Peyer's patch (tissue), 4 donors: ENCODE results near the gene EEF1AKMT3.

Experiments used
- CTCF ChIP-seq, 6 experiments: fragments of 450-650 bp in 4 of 6; fragments of 200-600 bp in 2 of 6; sonication (generic) in 1 of 6; IDR thresholded peaks; one replicate each; pipeline ENCODE4 v1.5.1; 2017 to 2019; ENCODE audit warnings: antibody characterized with exemption in 6 of 6, mild to moderate bottlenecking in 3 of 6, moderate library complexity in 1 of 6
- POLR2A ChIP-seq, 2 donors: fragments of 450-650 bp; IDR thresholded peaks; one replicate each; pipeline ENCODE4 v1.5.1; 2017; ENCODE audit warnings: antibody characterized with exemption in 2 of 2, mild to moderate bottlenecking in 2 of 2, moderate library complexity in 2 of 2

DNA sequence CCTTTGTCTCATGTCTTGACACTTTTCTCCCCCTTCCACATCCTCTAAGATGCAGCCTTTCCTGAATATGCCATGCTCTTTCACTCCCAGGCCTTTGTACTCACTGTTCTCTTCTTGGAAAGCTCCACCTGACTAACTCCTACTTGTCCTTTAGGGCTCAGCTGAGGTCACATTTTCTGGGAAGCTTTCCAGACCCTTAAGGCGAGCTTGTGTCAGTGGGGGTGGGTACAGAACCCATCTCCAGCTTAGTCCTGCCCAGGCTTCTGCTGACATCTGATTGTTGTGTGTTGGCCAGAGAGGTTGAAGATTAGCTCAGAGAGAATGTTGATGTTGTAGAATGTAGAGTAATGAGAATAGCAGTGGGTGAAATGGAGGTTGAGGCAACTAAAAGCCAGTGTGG lies 7.3 kb downstream of the EEF1AKMT3 start:
- TF ChIP-seq POLR2A (IDR thresholded peaks at IDR 0.05) (no peak), CTCF (IDR thresholded peaks at IDR 0.05) (no peak)
